ENCODE measurements around the gene PAOX.

Gene PAOX

GRCh38 chr10:133349577-133350011 lies 29.5 kb upstream of the PAOX start:
- no peaks in the 10 kb centered on the region for H3K4me1 ChIP-seq (ENCODE audit: low read length)
- no peaks in the 10 kb centered on the region for H4K20me1 ChIP-seq (ENCODE audit: insufficient read depth, low read length)
- H3K36me3 ChIP-seq (replicated peaks; ENCODE audit: low read depth, low read length): no peaks in the 10 kb centered on the region
- no peaks in the 10 kb centered on the region for H3K27me3 ChIP-seq (ENCODE audit: low read depth, low read length)
- H3K9ac ChIP-seq (ENCODE audit: low read length): no peak overlapping the region
- no peak overlapping the region for H3K4me2 ChIP-seq (ENCODE audit: low read length)
- H3K79me2 ChIP-seq (ENCODE audit: low read length): no peaks in the 10 kb centered on the region
- no peaks in the 10 kb centered on the region for H3K9me3 ChIP-seq (ENCODE audit: insufficient read depth, low read length)
- H2AFZ ChIP-seq (ENCODE audit: low read depth, low read length): no peak overlapping the region
- H3K27ac ChIP-seq (ENCODE audit: low read length): no peak overlapping the region
- no peak for TF ChIP-seq CTCF (IDR thresholded peaks at IDR 0.05; ENCODE audit: low read depth, low read length)
- no peak for TF ChIP-seq EZH2phosphoT487 (IDR thresholded peaks at IDR 0.05; ENCODE audit: low read depth)
- H3K4me3 ChIP-seq (ENCODE audit: low read length): no peak overlapping the region

GRCh38 chr10:133350283-133350949 lies 28.6 kb upstream of the PAOX start:
- no peaks in the 10 kb centered on the region for H3K27me3 ChIP-seq (ENCODE audit: low read depth, low read length)
- no peaks in the 10 kb centered on the region for H3K4me1 ChIP-seq (ENCODE audit: low read length)
- TF ChIP-seq EZH2phosphoT487 (IDR thresholded peaks at IDR 0.05; ENCODE audit: low read depth) (no peak), CTCF (IDR thresholded peaks at IDR 0.05; ENCODE audit: low read depth, low read length) (no peak)
- H3K27ac ChIP-seq (ENCODE audit: low read length): no peak overlapping the region
- H3K4me3 ChIP-seq (ENCODE audit: low read length): no peak overlapping the region
- no peak overlapping the region for H3K4me2 ChIP-seq (ENCODE audit: low read length)
- no peak overlapping the region for H3K9ac ChIP-seq (ENCODE audit: low read length)
- no peaks in the 10 kb centered on the region for H3K36me3 ChIP-seq (replicated peaks; ENCODE audit: low read depth, low read length)
- no peak overlapping the region for H2AFZ ChIP-seq (ENCODE audit: low read depth, low read length)
- H3K79me2 ChIP-seq (ENCODE audit: low read length): no peaks in the 10 kb centered on the region
- H4K20me1 ChIP-seq (ENCODE audit: insufficient read depth, low read length): no peaks in the 10 kb centered on the region
- no peaks in the 10 kb centered on the region for H3K9me3 ChIP-seq (ENCODE audit: insufficient read depth, low read length)

- Histone ChIP-seq H3K36me3 (replicated peaks; ENCODE audit: low read depth, low read length) (peaks cover 2% of the 10 kb centered on the region), H3K9ac (ENCODE audit: low read length) (no peak overlapping the region), H3K27ac (ENCODE audit: low read length) (no peak overlapping the region), H3K9me3 (ENCODE audit: insufficient read depth, low read length) (no peaks in the 10 kb centered on the region), H3K4me3 (ENCODE audit: low read length) (no peak overlapping the region), H3K4me1 (ENCODE audit: low read length) (no peaks in the 10 kb centered on the region), H4K20me1 (ENCODE audit: insufficient read depth, low read length) (no peaks in the 10 kb centered on the region), H3K4me2 (ENCODE audit: low read length) (no peak overlapping the region), H3K79me2 (ENCODE audit: low read length) (peaks cover under 1% of the 10 kb centered on the region; the same call in 1 of the 2 replicates), H3K27me3 (ENCODE audit: low read depth, low read length) (no peaks in the 10 kb centered on the region), H2AFZ (ENCODE audit: low read depth, low read length) (no peak overlapping the region)
- TF ChIP-seq CTCF (IDR thresholded peaks at IDR 0.05; ENCODE audit: low read depth, low read length) (no peak), EZH2phosphoT487 (IDR thresholded peaks at IDR 0.05; ENCODE audit: low read depth) (no peak)
Observed at GRCh38 chr10:133350950-133351329, 28.1 kb upstream of the PAOX start.

- Histone ChIP-seq H4K20me1 (ENCODE audit: insufficient read depth, low read length) (no peaks in the 10 kb centered on the region), H3K4me2 (ENCODE audit: low read length) (no peak overlapping the region), H3K36me3 (replicated peaks; ENCODE audit: low read depth, low read length) (peaks cover 5% of the 10 kb centered on the region), H3K4me1 (ENCODE audit: low read length) (peaks cover 7% of the 10 kb centered on the region; the same call in 1 of the 2 replicates), H3K27ac (ENCODE audit: low read length) (no peak overlapping the region), H3K79me2 (ENCODE audit: low read length) (peaks cover 7% of the 10 kb centered on the region), H3K9ac (ENCODE audit: low read length) (no peak overlapping the region), H3K27me3 (ENCODE audit: low read depth, low read length) (no peaks in the 10 kb centered on the region), H3K4me3 (ENCODE audit: low read length) (no peak overlapping the region), H2AFZ (ENCODE audit: low read depth, low read length) (no peak overlapping the region), H3K9me3 (ENCODE audit: insufficient read depth, low read length) (no peaks in the 10 kb centered on the region)
- TF ChIP-seq EZH2phosphoT487 (IDR thresholded peaks at IDR 0.05; ENCODE audit: low read depth) (no peak), CTCF (IDR thresholded peaks at IDR 0.05; ENCODE audit: low read depth, low read length) (no peak)
Observed at GRCh38 chr10:133351408-133352318, 27.4 kb upstream of the PAOX start.

Measured in OCI-LY3 (cell line).